PC-3 (cell line): ENCODE measurements around the gene IGSF23. TPM values are rescaled to one million over a fixed set of nuclear protein-coding genes. Genes with fewer than 3 reads are reported as not detected.

Experiments used
- ATAC-seq: fragments of 200-7000 bp; cut with Tn5 transposase; 2 replicates; pipeline ENCODE4 v1.9.1; 2020; ENCODE audit warnings: mild to moderate bottlenecking, moderate library complexity
- BruUV-seq: library from RNA; stranded (reverse); fragments of 400-500 nt; replicated peaks from 2 replicates; lab custom pipeline; 2021; lab: Mats Ljungman, UMichigan
- CTCF ChIA-PET: fragments of 300-600 bp; sonication (Branson Sonifier 250); formaldehyde crosslinking; loops from one replicate; lab custom pipeline; 2022; ENCODE audit warnings: antibody characterized with exemption; lab: Charles Lee
- POLR2A ChIA-PET: fragments of 300-600 bp; sonication (Branson Sonifier 250); formaldehyde crosslinking; loops from one replicate; lab custom pipeline; 2022; ENCODE audit warnings: antibody characterized with exemption; ENCODE audit not compliant: unreplicated experiment; lab: Charles Lee
- DNase-seq: peaks from one replicate; pipeline ENCODE4 v3.0.0-alpha.2; 2015
- H2AFZ ChIP-seq: fragments of 300-600 bp; sonication (generic); 2 replicates; pipeline ENCODE4 v1.6.0; 2016; ENCODE audit warnings: antibody characterized with exemption, low read length
- H3F3A ChIP-seq: fragments of 300-600 bp; sonication (generic); one replicate; pipeline ENCODE4 v1.6.0; 2017; ENCODE audit warnings: antibody characterized with exemption, low read length, control low read depth, mild to moderate bottlenecking; ENCODE audit not compliant: unreplicated experiment
- H3K27ac ChIP-seq: fragments of 300-600 bp; sonication (generic); 2 replicates; pipeline ENCODE4 v1.5.1; 2016; ENCODE audit warnings: mild to moderate bottlenecking, low read length
- H3K27me3 ChIP-seq: fragments of 300-600 bp; sonication (generic); 2 replicates; pipeline ENCODE4 v1.6.1; 2016; ENCODE audit warnings: low read length, mixed read lengths
- H3K36me3 ChIP-seq: fragments of 300-600 bp; sonication (generic); 2 replicates; pipeline ENCODE4 v1.6.1; 2016; ENCODE audit warnings: low read depth, mixed run types, low read length, mixed read lengths
- H3K4me1 ChIP-seq: fragments of 300-600 bp; sonication (generic); 2 replicates; pipeline ENCODE4 v1.5.1; 2016; ENCODE audit warnings: low read length; ENCODE audit not compliant: insufficient read depth
- H3K4me2 ChIP-seq: fragments of 300-600 bp; sonication (generic); 2 replicates; pipeline ENCODE4 v1.6.0; 2016; ENCODE audit warnings: low read length
- H3K4me3 ChIP-seq: fragments of 300-600 bp; sonication (generic); 2 replicates; pipeline ENCODE4 v1.5.1; 2016; ENCODE audit warnings: mild to moderate bottlenecking, low read length, mixed read lengths
- H3K79me2 ChIP-seq: fragments of 300-600 bp; sonication (generic); 2 replicates; pipeline ENCODE4 v1.6.1; 2017; ENCODE audit warnings: low read length, mixed read lengths
- H3K9ac ChIP-seq: fragments of 300-600 bp; sonication (generic); 2 replicates; pipeline ENCODE4 v1.6.0; 2016; ENCODE audit warnings: mild to moderate bottlenecking, low read length
- H3K9me2 ChIP-seq: fragments of 300-600 bp; sonication (generic); replicated peaks from 2 replicates; pipeline ENCODE4 v1.6.1; 2016; ENCODE audit warnings: mixed run types, low read length, mixed read lengths
- H3K9me3 ChIP-seq: fragments of 300-600 bp; sonication (generic); 2 replicates; pipeline ENCODE4 v1.6.1; 2016; ENCODE audit warnings: low read length, mixed read lengths
- H4K20me1 ChIP-seq: fragments of 300-600 bp; sonication (generic); 2 replicates; pipeline ENCODE4 v1.6.1; 2016; ENCODE audit warnings: low read length, mixed read lengths
- CTCF ChIP-seq: fragments of 300-600 bp; sonication (generic); conservative IDR thresholded peaks from 2 replicates; pipeline ENCODE4 v1.5.1; 2017; ENCODE audit warnings: antibody characterized with exemption, low read depth, mild to moderate bottlenecking, low read length
- EZH2 ChIP-seq: fragments of 300-600 bp; sonication (generic); IDR thresholded peaks from one replicate; pipeline ENCODE4 v1.6.1; 2017; ENCODE audit warnings: antibody characterized with exemption, mild to moderate bottlenecking, low read length; ENCODE audit not compliant: unreplicated experiment
- EZH2phosphoT487 ChIP-seq: fragments of 300-600 bp; sonication (generic); IDR thresholded peaks from 2 replicates; pipeline ENCODE4 v1.6.1; 2018; ENCODE audit warnings: mild to moderate bottlenecking, antibody characterized with exemption, low read length, borderline replicate concordance
- intact Hi-C: fragments of 100-400 bp; cut with micrococcal nuclease; formaldehyde crosslinking; loops from 2 replicates; pipeline ENCODE4 v1.9.0; 2023
- total RNA-seq: library from RNA; depleted of rRNA; stranded (reverse); fragments of >200 nt; gene quantifications from 2 replicates; pipeline ENCODE4 v1.2.3, GENCODE V29; 2014

IGSF23 gene
- total RNA-seq, 1 experiment from 2014 or later: not detected

DNA sequence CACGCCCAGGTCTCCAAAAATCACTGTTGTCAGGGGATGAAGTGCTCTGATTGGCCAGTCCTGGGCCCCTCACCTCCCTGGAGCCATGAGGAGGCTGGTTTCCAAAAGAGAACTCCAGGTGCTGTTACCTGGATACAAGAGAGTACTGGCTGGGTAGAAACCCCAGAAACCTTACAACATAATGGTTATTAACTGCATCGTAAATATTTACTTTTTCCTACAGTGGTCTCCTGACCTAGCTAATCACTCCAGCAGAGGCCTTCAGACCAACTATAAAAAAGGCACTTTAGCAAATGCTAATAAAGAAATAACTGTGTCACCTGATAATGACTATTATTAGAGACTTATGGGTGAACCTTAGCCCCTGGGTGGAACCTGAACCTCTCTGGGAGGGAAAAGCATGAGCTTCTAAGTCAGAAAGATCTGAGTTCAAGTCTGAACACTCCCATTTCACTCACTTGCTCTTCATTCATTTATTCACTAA is 1.5 kb upstream of the IGSF23 start:
- no peak; the same call in 1 of the 2 replicates for ATAC-seq
- no peaks in the 10 kb centered on the region for H3K36me3 ChIP-seq
- POLR2A ChIA-PET: no interaction called here
- intact Hi-C loops: no loop called here
- TF ChIP-seq EZH2phosphoT487: no peak
- TF ChIP-seq EZH2: no peak
- no peak for TF ChIP-seq CTCF
- no TSS peak for BruUV-seq
- CTCF ChIA-PET: no interaction called here
- no peaks in the 10 kb centered on the region for H3K79me2 ChIP-seq
- peaks cover 18% of the 10 kb centered on the region for H3K4me1 ChIP-seq
- no peaks in the 10 kb centered on the region for H3K9me3 ChIP-seq
- no peak overlapping the region for H3K9ac ChIP-seq
- no peak overlapping the region for H3K4me2 ChIP-seq
- H4K20me1 ChIP-seq: no peaks in the 10 kb centered on the region
- H3F3A ChIP-seq: no peaks in the 10 kb centered on the region
- H3K27me3 ChIP-seq: no peaks in the 10 kb centered on the region
- H2AFZ ChIP-seq: no peak overlapping the region
- H3K27ac ChIP-seq: no peak overlapping the region
- no peaks in the 10 kb centered on the region for H3K9me2 ChIP-seq
- no peak overlapping the region for H3K4me3 ChIP-seq
- no peak for DNase-seq

DNA sequence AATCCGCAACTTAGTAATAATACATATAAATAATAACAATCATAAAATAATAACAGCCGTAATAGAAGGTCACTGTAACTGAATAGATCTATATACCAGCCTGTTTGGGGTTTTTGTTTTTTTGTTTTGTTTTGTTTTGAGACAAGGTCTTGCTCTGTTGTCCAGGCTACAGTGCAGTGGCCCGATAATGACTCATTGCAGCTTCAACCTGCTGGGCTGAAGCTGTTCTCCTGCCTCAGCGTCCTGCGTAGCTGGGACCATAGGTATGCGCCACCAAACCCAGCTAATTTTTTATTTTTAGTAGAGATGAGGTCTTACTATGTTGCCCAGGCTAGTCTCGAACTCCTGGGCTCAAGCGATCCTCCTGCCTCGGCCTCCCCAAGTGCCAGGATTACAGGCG is 950 bp downstream of the IGSF23 start:
- Histone ChIP-seq H3K27me3 (no peaks in the 10 kb centered on the region), H3K9me3 (no peaks in the 10 kb centered on the region), H3K4me1 (no peaks in the 10 kb centered on the region), H3K4me2 (no peak overlapping the region), H3K9ac (no peak overlapping the region), H3F3A (no peaks in the 10 kb centered on the region), H2AFZ (no peak overlapping the region), H3K36me3 (no peaks in the 10 kb centered on the region), H3K79me2 (no peaks in the 10 kb centered on the region), H3K27ac (no peak overlapping the region), H4K20me1 (no peaks in the 10 kb centered on the region), H3K9me2 (no peaks in the 10 kb centered on the region), H3K4me3 (no peak overlapping the region)
- intact Hi-C loops: no loop called here
- ATAC-seq (no peak), DNase-seq (no peak)
- POLR2A ChIA-PET: no interaction called here
- TF ChIP-seq EZH2phosphoT487: no peak
- TF ChIP-seq EZH2: no peak
- TF ChIP-seq CTCF: no peak
- CTCF ChIA-PET: no interaction called here
- no TSS peak for BruUV-seq

DNA sequence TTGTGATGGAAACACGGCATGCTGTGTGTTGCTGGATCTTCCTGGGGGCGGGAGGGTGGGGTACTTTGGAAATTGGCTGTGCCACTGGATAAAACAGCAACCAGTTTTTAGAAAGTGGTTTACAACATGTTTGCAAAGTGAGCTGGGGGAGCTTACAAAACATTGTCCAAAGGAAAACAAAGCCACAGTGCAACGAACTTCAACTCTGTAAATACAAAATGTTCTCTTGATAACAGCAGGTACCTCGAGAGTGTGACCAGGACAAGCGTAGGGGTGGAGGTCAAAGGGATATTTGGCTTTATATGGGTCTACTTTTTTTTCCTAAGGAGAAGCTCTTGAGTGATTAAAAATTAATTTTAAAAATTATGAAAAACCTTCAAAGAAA is 2.5 kb downstream of the IGSF23 start:
- H4K20me1 ChIP-seq: no peaks in the 10 kb centered on the region
- no peak overlapping the region for H3K9ac ChIP-seq
- no peak for TF ChIP-seq EZH2phosphoT487
- TF ChIP-seq CTCF: no peak
- TF ChIP-seq EZH2: no peak
- H3K27ac ChIP-seq: no peak overlapping the region
- ATAC-seq (no peak), DNase-seq (no peak)
- H3K36me3 ChIP-seq: no peaks in the 10 kb centered on the region
- no peaks in the 10 kb centered on the region for H3K79me2 ChIP-seq
- no peak overlapping the region for H3K4me3 ChIP-seq
- ChIA-PET CTCF (interaction anchor here (0.6 kb wide), 1 partner anchor 108 kb away, joined by 9 read pairs; no protein-coding TSS in a partner anchor), POLR2A (no interaction called here)
- H3K27me3 ChIP-seq: no peaks in the 10 kb centered on the region
- H3K4me1 ChIP-seq: no peaks in the 10 kb centered on the region
- H3F3A ChIP-seq: no peaks in the 10 kb centered on the region
- BruUV-seq: no TSS peak
- no peak overlapping the region for H3K4me2 ChIP-seq
- H3K9me2 ChIP-seq: no peaks in the 10 kb centered on the region
- intact Hi-C loops: no loop called here
- no peaks in the 10 kb centered on the region for H3K9me3 ChIP-seq
- H2AFZ ChIP-seq: no peak overlapping the region
